GM12864 (cell line): Measurements from ENCODE around the gene PRPF8.

ENCODE experiments used
- DNase-seq: peaks from one replicate; pipeline ENCODE4 v3.0.0-alpha.2; 2011; ENCODE audit warnings: low read depth
- H3K4me3 ChIP-seq: 2 replicates; pipeline ENCODE4 v1.5.1; 2011; ENCODE audit warnings: mild to moderate bottlenecking, low read depth, low read length, control low read depth
- TF ChIP-seq, protein P1 (sequence below): IDR thresholded peaks from 2 replicates; pipeline ENCODE4 v1.5.1; 2011; ENCODE audit warnings: low read depth, mild to moderate bottlenecking, moderate library complexity, low read length, control low read depth, inconsistent platforms; ENCODE audit errors: missing control alignments

The PRPF8 gene

DNA sequence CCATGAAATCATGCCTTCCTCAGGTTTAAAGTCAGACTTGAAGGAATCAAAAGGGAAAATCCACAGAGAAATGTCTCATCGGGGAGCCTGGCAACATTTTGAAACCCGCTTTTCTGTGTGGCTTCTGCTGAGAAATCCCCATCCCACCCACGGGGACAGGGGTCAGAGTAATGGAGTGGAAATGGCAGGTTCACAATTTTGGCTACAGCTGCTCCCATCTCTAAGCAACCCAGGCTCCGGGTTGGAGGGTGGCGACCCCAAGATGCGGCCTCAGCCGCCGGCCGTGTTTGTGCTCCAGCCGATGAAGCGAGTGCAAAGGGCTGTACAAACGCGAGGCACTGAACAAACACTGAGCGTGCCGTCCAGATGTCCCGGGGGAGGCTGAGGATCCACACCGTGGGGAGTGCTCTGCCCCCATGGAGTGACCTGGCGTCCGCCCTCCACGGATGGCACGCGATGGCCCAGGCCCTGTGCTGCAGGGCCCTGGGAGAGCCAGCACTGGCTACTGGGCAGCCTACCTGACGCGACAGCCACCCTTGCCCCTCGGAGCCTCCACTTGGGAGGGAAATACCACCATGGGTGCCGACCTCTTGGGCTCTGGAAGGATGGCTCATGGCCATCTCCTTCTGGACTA lies 78.2 kb downstream of the PRPF8 start:
- peak overlapping the region; percentile 16 for H3K4me3 ChIP-seq
- DNase-seq, result no peak
- TF ChIP-seq, protein P1, sequence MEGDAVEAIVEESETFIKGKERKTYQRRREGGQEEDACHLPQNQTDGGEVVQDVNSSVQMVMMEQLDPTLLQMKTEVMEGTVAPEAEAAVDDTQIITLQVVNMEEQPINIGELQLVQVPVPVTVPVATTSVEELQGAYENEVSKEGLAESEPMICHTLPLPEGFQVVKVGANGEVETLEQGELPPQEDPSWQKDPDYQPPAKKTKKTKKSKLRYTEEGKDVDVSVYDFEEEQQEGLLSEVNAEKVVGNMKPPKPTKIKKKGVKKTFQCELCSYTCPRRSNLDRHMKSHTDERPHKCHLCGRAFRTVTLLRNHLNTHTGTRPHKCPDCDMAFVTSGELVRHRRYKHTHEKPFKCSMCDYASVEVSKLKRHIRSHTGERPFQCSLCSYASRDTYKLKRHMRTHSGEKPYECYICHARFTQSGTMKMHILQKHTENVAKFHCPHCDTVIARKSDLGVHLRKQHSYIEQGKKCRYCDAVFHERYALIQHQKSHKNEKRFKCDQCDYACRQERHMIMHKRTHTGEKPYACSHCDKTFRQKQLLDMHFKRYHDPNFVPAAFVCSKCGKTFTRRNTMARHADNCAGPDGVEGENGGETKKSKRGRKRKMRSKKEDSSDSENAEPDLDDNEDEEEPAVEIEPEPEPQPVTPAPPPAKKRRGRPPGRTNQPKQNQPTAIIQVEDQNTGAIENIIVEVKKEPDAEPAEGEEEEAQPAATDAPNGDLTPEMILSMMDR, result no peak

DNA sequence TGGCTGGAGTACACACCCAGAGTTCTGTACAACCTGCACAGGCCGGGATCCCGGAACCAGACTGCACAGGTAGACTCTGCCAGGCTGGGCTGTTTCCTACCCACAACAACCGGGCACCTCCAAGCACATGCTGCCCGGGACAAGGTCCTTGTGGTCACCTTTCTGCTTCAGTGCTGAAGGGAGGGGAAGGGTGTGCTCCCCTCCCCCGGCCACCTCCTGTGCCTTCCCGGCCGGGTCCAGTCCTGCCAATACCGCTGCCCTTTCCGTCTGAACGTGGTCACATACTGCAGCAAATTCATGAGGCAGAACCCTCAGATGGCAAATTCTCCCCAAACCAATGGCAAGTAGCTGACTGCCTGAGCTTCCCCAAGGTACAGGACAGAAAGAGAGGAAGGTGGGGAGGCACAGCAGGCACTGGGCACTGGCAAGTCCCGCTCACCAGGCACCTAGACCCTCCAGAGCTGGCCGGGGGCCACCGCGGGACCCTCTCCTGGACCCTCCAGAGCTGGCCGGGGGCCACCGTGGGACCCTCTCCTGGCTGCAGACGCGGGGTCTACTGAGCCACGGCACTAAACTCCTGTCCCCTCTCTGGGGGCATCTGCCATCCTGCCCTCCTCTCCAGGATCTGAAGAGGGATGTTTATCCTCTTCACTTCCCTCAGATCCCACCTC lies 78.9 kb downstream of the PRPF8 start:
- H3K4me3 ChIP-seq, result no peak overlapping the region; the same call in 1 of the 2 replicates
- TF ChIP-seq, protein P1, result no peak
- no peak for DNase-seq

DNA sequence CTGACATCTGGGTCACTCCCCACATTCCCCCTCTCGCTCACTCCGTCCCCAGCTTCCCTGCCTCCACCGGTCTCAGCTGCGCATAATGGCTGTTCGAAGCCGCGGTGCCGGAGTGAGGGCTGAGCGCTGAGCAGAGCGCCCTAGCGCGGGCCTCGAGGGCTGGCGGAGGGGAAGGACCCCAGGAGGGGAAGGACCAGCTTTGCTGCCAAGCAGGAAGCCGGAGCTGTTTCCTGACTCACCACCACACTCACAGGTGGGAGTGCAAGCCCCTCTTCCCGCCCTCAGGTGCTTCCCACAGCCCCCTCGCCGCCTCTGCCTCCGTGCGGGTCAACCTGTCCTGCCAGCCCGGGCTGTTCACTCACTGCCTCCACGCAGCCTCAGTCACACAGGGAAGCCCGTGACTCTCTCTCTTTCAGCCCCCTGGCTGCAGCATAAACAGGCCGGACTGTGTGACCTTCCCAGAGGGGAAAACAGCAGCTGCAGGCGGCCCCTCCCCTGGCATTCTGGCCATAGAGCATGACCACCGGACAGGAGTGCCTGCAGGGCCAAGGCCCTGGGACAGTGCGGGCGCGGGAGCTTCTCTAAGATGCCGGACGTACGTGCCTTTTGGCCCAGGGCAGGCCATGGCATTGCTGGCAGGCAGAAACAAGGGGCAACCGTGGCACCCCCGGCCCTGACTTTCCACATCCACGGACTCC lies 79.7 kb downstream of the PRPF8 start:
- no peak overlapping the region for H3K4me3 ChIP-seq
- TF ChIP-seq, protein P1, result no peak
- no peak for DNase-seq

DNA sequence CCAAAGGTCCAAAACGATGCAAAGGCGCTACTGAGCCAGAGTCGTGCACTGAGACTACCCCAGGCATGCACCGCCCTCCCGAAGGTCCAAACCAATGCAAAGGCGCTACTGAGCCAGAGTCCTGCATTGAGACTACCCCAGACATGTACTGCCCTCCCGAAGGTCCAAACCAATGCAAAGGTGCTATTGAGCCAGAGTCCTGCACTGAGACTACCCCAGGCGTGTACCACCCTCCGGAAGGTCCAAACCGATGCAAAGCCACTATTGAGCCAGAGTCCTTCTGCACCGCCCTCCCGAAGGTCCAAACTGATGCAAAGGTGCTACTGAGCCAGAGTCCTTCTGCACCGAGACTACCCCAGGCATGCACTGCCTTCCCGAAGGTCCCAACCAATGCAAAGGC lies 83.1 kb downstream of the PRPF8 start:
- TF ChIP-seq, protein P1, result no peak
- no peak for DNase-seq
- H3K4me3 ChIP-seq, result no peak overlapping the region
